PC-9 (cell line): ENCODE data around the gene TCF12. TPM values are rescaled to one million over a fixed set of nuclear protein-coding genes. Genes with fewer than 3 reads are reported as not detected.

Experiments
- BruUV-seq: library from RNA; stranded (reverse); fragments of 400-500 nt; replicated peaks from 2 replicates; lab custom pipeline; 2021; lab: Mats Ljungman, UMichigan
- CTCF ChIA-PET: fragments of 300-600 bp; sonication (Branson Sonifier 250); formaldehyde crosslinking; loops from one replicate; lab custom pipeline; 2022; ENCODE audit warnings: antibody characterized with exemption; lab: Charles Lee
- POLR2A ChIA-PET: fragments of 300-600 bp; sonication (Branson Sonifier 250); formaldehyde crosslinking; loops from one replicate; lab custom pipeline; 2022; ENCODE audit warnings: antibody characterized with exemption; ENCODE audit not compliant: unreplicated experiment; lab: Charles Lee
- DNase-seq, 2 experiments: peaks; one replicate each; pipeline versions ENCODE4 v3.0.0 to v3.0.0-alpha.2; 2015 to 2022; ENCODE audit warnings: mixed read lengths in 1 of 2
- H2AFZ ChIP-seq: fragments of 200-600 bp; sonication (generic); 2 replicates; pipeline ENCODE4 v1.8.1; 2017; ENCODE audit warnings: antibody characterized with exemption
- H3F3A ChIP-seq: fragments of 200-600 bp; sonication (generic); 2 replicates; pipeline ENCODE4 v1.8.1; 2017; ENCODE audit warnings: antibody characterized with exemption, mild to moderate bottlenecking, low read depth; ENCODE audit not compliant: insufficient read depth
- H3K27ac ChIP-seq: fragments of 200-600 bp; sonication (generic); 2 replicates; pipeline ENCODE4 v1.6.1; 2016; ENCODE audit warnings: mixed run types
- H3K27me3 ChIP-seq: fragments of 200-600 bp; sonication (generic); 2 replicates; pipeline ENCODE4 v1.6.1; 2016; ENCODE audit warnings: low read depth, mixed run types; ENCODE audit not compliant: insufficient read depth
- H3K36me3 ChIP-seq: fragments of 200-600 bp; sonication (generic); 2 replicates; pipeline ENCODE4 v1.6.1; 2016; ENCODE audit warnings: low read depth, mixed run types
- H3K4me1 ChIP-seq: fragments of 200-600 bp; sonication (generic); replicated peaks from 2 replicates; pipeline ENCODE4 v1.6.1; 2016; ENCODE audit warnings: mixed run types; ENCODE audit not compliant: insufficient read depth
- H3K4me2 ChIP-seq: fragments of 200-600 bp; sonication (generic); 2 replicates; pipeline ENCODE4 v1.6.1; 2017; ENCODE audit warnings: mixed run types
- H3K4me3 ChIP-seq: fragments of 200-600 bp; sonication (generic); 2 replicates; pipeline ENCODE4 v1.6.1; 2016; ENCODE audit warnings: mixed run types
- H3K79me2 ChIP-seq: fragments of 200-600 bp; sonication (generic); 2 replicates; pipeline ENCODE4 v1.6.1; 2017; ENCODE audit warnings: low read depth, mixed run types
- H3K9me2 ChIP-seq: fragments of 200-600 bp; sonication (generic); 2 replicates; pipeline ENCODE4 v1.8.1; 2017; ENCODE audit warnings: mild to moderate bottlenecking; ENCODE audit not compliant: insufficient read depth
- H3K9me3 ChIP-seq: fragments of 200-600 bp; sonication (generic); 2 replicates; pipeline ENCODE4 v1.8.1; 2016; ENCODE audit warnings: low read depth; ENCODE audit not compliant: insufficient read depth
- H4K20me1 ChIP-seq: fragments of 200-600 bp; sonication (generic); 2 replicates; pipeline ENCODE4 v1.8.1; 2017; ENCODE audit not compliant: insufficient read depth
- CTCF ChIP-seq: fragments of 200-600 bp; sonication (generic); conservative IDR thresholded peaks from 2 replicates; pipeline ENCODE4 v1.6.1; 2017; ENCODE audit warnings: mixed run types, antibody characterized with exemption, mild to moderate bottlenecking, moderate library complexity
- EZH2 ChIP-seq: fragments of 200-600 bp; sonication (generic); IDR thresholded peaks from 2 replicates; pipeline ENCODE4 v1.8.0; 2017; ENCODE audit warnings: antibody characterized with exemption, low read depth
- intact Hi-C: fragments of 100-400 bp; cut with micrococcal nuclease; formaldehyde crosslinking; loops from one replicate; pipeline ENCODE4 v1.10.0; 2022; ENCODE audit not compliant: unreplicated experiment
- total RNA-seq: library from RNA; stranded (reverse); gene quantifications from 2 replicates; pipeline ENCODE4 v1.2.3, GENCODE V29; 2021

Gene TCF12
- total RNA-seq, 1 experiment from 2014 or later: 60.1 TPM

- Histone ChIP-seq H3K4me3 (no peak overlapping the region), H3K9me2 (no peaks in the 10 kb centered on the region), H3K27ac (no peak overlapping the region), H3K27me3 (no peaks in the 10 kb centered on the region), H3K79me2 (peaks cover 35% of the 10 kb centered on the region), H3K4me2 (no peak overlapping the region), H4K20me1 (no peaks in the 10 kb centered on the region), H3F3A (peaks cover 8% of the 10 kb centered on the region), H3K9me3 (no peaks in the 10 kb centered on the region), H2AFZ (no peak overlapping the region), H3K36me3 (no peaks in the 10 kb centered on the region), H3K4me1 (peaks cover 19% of the 10 kb centered on the region)
- DNase-seq: no peak
- BruUV-seq: no TSS peak
- CTCF ChIA-PET: no interaction called here
- TF ChIP-seq CTCF: no peak
- no peak for TF ChIP-seq EZH2
- POLR2A ChIA-PET: no interaction called here
- intact Hi-C loops: no loop called here
Measured at GRCh38 chr15:56967336-56967735, 48.9 kb downstream of the TCF12 start.

- ChIA-PET POLR2A (no interaction called here), CTCF (no interaction called here)
- Histone ChIP-seq H3K9me2 (no peaks in the 10 kb centered on the region), H3K79me2 (peaks cover 35% of the 10 kb centered on the region), H3K27me3 (no peaks in the 10 kb centered on the region), H3K36me3 (no peaks in the 10 kb centered on the region), H3K4me3 (no peak overlapping the region), H3K27ac (peak overlapping the region; percentile 58; the same call in 1 of the 2 replicates), H3K4me1 (peaks cover 19% of the 10 kb centered on the region), H3F3A (peaks cover 8% of the 10 kb centered on the region), H4K20me1 (no peaks in the 10 kb centered on the region), H3K4me2 (peak overlapping the region; percentile 88), H2AFZ (no peak overlapping the region), H3K9me3 (no peaks in the 10 kb centered on the region)
- no TSS peak for BruUV-seq
- DNase-seq: no peak
- TF ChIP-seq CTCF (no peak), EZH2 (no peak)
- intact Hi-C loops: no loop called here
Measured at GRCh38 chr15:56968256-56968655, 49.8 kb downstream of the TCF12 start.

- Histone ChIP-seq H3F3A (peaks cover 8% of the 10 kb centered on the region), H3K4me2 (peak overlapping the region; percentile 88), H4K20me1 (no peaks in the 10 kb centered on the region), H3K4me1 (peaks cover 19% of the 10 kb centered on the region), H3K4me3 (peak overlapping the region; percentile 47; the same call in 1 of the 2 replicates), H3K36me3 (no peaks in the 10 kb centered on the region), H3K9me2 (no peaks in the 10 kb centered on the region), H3K79me2 (peaks cover 35% of the 10 kb centered on the region), H2AFZ (0 out of 2 replicates have a peak overlapping the region, but pooled peaks have one; percentile 36), H3K27ac (peak overlapping the region; percentile 58), H3K27me3 (no peaks in the 10 kb centered on the region), H3K9me3 (no peaks in the 10 kb centered on the region)
- no TSS peak for BruUV-seq
- no peak for TF ChIP-seq CTCF
- no peak for TF ChIP-seq EZH2
- intact Hi-C loops: no loop called here
- DNase-seq: peak in 1 of 2 experiments; percentile 36
- ChIA-PET POLR2A (no interaction called here), CTCF (no interaction called here)
Measured at GRCh38 chr15:56968821-56969220, 50.4 kb downstream of the TCF12 start.
